HG02678 (cell line): ENCODE data around the gene PASD1.
"Not testable (repeated sequence)": the region's sequence is repeated elsewhere in the genome, so short reads cannot be mapped to it uniquely, and the experiment has no call there.

ENCODE experiments used
- ATAC-seq: cut with Tn5 transposase; IDR thresholded peaks from one replicate; pipeline ENCODE4 v1.9.1; 2021; ENCODE audit warnings: mild to moderate bottlenecking, moderate library complexity; ENCODE audit not compliant: unreplicated experiment

PASD1 gene

DNA sequence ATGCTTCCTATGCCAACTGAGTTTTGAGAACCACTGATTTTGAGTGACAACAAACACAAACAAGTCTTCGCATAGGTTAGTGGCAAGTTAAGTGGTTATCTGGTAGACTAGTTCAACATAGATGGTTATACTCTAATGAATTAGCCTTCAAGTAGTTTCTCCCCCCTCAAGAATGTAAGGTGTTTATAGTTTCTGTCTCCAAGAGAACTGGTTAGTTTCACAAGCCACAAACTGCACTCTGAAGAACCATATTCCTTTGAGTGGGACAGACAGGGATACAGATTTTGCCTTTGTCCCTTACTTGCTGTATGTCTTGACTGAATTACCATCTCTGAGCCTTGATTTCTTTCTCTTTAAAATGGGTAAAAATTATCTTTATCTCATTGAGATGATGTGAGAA, 41.5 kb downstream of the PASD1 start:
- ATAC-seq: no peak

DNA sequence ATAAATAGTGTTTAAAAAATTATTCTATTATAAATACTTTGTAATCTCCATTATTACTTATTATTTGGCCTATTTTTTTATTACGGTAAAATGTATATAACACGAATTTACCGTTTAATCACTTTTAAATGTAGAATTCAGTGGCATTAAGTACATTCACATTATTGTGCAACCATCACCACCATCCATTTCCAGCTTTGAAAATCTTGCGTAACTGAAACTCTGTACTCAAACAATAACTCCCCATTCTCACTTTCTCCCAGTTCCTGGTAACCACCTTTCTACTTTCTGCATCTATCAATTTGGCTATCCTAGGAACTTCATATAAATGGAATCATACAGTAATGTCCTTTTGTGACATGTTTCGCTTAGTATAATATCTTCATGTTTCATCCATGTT, 45.7 kb downstream of the PASD1 start:
- no peak for ATAC-seq

DNA sequence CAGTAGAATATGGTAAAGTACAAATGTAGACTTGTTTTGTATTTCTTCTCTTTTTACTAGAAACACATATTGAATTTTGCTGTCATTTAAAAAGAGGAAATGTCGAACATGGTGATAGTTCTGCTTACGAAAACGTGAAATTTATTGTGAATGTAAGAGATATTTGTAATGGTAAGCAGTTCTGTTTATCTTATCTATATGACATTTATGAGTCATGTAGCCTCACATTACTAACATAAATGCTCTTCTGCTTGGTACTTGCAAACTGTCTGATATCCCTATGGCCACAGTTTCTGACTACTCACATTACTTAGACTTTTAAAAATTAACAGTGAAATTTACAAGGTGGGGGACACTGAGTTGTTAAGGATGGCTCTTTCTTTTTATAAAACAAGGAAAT, 57.9 kb downstream of the PASD1 start:
- ATAC-seq: no peak

DNA sequence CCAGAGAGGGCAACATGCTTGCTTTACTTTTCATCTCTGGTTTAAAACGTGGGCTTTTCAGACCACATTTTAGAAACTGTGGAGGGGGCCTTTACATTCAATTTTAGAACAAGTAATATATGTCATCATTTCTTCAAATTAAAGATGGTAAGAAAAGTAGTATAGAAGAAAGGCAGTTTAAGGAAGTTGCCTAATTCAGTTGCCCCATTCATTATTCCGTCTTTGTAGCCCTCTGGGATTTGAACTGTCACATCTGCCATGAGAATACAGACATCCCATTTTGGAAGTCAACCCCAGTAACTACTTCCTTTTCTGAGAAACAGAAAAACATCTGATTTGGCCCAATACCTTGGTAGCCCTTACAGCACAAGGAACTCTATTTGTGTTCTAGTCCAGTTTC, 61.2 kb downstream of the PASD1 start:
- ATAC-seq: no peak

DNA sequence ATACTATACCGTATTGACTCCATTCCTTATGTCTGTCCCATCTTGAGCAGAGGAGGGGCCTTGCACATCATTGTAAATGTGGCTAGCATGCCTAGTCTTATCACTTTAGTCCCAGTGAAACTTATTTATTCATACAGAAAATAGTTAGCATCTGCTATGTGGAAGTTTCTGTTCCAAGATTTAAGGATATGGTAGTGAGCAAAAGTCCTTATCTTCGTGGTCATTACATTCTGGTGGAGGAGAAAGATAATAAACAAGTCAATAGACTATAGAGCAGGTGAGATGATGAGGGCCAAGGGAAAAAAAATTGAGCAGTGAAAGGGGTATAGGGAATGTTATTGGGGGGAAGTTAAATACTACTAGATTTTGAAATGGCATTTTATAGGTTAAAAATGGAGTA, 68.3 kb downstream of the PASD1 start:
- ATAC-seq: no peak

DNA sequence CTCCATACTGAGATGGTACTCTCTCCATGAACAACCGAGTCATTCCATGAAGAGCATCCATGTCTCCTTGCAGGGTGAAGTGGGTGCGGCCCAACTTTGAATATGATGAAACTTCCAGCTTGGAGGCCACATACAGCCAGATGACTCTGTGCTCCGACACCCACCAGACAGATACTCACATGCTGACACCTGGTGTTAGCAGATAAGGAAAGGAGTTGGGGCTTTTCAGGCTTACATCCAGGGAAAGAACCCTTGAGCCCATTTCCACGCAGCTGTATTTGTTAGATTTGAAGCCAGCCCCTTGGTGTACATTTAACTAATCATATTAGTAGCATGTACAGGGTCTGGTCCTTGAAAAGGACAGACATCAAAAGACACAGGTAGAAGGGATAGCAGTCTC, 69.7 kb downstream of the PASD1 start:
- no peak for ATAC-seq

DNA sequence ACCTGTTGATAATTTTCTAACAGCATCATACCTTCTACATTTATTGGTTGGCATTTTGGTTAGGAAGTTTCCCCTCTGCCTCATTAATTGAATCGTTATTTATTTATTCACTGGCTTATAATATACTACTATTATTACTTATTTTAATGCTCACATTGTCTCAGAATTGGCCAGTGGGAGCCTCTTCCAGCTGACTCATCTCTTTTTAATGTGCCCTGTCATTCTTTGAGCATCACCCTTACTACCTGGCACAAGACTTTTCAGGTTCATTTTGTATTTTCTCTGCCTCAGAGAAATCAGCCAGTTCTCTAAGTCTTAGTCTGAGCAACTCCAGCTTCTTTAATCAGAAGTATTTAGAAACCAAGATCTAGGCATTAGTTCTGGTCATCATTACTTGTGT, 71.5 kb downstream of the PASD1 start:
- ATAC-seq: no peak

DNA sequence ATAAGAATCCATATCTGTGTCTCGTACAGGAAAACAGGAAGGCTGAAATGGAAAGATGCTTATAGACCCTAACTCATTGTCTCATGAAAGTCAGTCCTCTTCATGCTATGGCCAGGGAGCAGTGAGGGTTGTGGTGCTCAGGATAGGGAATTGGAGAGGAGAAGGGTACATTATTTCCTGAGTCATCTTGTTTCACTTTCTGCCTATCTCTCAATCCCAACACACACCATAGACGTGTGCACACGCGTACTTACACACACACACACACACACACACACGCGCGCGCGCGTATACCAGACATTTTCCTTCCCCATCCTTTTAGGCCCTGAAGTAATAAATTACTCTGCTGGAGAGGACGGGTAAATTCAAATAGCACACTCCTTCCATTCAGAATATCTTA, 78.1 kb downstream of the PASD1 start:
- ATAC-seq: no peak

DNA sequence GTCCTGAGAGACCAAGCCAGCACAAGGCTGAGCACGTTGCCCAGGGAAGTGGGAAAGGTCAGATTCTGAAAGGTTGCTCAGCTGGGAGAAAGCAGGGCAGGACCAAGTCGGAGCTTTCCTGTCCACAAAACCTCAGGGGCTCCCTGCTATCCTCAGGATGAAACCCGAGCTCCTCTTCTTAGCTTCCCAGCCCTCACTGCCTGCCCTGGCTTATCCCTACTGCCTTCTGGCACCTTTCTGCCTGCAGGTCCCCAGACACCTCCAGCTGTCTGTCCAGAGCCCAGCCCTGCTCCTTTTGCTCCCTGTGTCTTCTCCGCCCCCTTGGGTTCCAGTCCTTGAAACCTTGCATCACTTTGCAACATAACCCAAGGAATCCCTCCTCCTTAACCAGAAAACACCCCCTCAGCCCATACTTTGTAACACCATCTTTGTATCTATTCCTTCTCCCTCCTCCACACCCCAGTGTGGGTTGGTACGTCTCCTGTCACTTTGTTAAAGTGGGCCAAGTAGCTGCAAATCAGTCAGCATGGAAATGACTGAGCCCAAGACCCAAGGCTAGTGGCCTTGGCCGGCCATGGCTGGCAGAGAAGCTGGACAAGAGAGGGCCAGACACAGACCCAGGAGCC, 111.8 kb downstream of the PASD1 start:
- ATAC-seq: no peak

DNA sequence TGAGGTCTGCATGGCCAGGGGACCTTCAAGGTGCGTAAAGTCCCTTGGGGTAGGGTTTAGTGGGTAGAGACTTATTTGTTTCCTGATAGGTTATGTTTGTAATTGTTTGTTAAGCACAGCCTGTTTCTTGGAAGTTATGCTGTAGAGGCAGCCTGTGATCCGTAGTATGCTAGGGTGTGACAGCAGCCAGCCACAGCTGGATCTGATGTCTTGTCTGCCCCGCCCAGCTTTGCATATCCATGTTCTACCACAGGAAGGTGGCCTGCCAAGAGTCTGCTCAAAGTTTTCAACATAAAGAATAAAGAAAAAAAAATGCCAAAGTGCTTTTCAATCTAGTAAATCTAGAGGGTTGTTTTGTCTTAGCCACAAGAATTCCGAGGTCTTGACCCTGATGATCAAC, 112.7 kb downstream of the PASD1 start:
- no peak for ATAC-seq

DNA sequence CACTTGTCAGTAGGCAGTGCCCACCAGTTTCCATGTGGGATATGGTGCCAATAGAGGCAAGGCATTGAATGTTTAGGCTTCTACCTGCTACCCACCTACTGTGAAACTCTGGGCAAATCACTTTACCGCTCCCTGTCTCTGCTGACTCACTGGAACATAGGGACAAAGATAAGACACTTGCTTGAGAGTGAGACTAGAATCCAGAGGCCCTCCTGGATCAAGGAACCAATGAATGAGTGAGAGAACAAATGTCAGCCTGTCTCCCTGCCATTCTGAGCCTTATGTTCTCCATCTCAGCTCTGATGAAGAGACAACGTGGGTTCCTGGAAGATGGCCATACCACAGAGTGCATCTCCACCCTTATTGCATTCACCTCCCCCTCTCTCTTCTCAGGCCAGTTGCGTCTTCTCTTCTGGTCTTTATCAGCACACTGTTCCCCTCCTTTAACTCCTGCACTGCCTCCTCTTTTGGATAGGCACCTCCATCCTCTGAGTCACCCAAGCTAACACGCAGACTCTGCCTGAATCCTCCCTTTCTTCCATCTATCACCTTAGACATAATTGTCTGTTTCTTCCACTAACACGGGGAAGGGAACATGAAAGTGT, 116.4 kb downstream of the PASD1 start:
- ATAC-seq: no peak

DNA sequence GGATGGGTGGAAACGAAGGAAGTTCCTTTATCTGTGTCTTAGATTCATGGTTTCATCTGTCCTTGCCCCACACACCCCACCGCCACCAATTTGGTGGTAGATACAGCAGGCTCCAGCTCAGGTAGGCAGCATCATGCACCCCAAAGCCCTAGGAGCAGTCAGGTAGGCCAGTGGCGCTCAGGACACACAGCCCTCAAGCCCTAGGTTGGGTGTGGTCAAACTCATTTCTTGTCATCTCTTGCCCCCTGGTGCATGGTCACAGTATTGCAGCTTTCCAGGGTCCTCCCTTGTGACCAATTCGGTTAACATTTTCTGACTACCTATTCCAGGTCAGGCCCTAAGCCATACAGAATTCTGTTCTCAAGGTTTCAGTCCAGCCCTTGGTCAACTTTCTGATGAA, 117.3 kb downstream of the PASD1 start:
- ATAC-seq: peak; percentile 58

DNA sequence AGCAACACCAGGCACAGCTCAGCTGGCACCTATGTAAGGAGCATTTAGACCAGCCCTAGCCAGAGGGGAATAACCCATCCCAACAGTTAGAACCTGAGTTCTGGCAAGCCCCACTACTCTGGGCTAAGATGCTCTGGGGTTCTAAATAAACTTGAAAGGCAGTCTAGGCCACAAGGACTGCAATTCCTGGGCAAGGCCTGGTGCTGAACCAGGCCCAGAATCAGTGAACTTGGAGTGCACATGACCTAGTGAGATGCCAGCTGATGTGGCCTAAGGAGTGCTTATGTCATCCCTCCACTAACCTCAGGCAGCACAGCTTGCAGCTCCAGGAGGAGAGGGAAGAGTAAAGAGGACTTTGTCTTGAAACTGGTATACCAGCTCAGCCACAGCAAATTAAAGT, 124.2 kb downstream of the PASD1 start:
- ATAC-seq: no peak

DNA sequence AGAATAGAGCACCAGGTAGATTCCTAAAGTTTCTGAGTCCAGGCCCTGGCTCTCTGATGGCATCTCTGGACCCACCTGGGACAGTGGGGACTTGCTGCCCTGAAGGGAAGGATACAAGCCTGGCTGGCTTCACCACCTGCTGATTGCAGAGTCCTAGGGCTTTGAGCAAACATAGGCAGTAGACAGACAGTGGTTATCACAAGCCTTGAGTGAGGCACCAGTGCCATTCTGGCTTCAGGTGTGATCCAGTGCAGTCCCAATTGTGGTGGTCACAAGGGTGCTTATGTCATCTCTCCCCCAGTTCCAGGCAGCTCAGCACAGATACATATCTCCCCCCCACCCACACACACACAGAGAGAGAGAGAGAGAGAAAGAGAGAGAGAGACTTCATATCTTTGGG, 125.2 kb downstream of the PASD1 start:
- no peak for ATAC-seq

DNA sequence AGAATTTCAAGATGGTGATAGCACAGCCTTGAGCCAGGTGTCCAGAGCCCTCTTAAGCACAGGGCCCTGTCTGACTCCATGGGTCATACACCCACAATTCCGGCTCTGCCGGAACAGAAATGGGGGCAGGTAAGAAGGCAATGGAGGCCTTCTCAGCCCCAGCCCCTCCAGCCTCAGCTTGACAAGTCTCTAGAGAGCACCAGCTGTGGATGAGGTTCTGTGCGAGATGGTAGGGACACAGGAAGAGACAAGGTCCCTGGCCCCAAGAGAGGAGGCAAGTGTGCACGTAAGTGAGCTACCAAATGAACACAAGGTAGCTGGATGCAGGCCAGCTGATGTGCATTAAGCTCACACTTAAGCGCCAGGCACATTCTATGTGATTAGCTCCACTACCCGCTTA, 129.3 kb downstream of the PASD1 start:
- no peak for ATAC-seq

DNA sequence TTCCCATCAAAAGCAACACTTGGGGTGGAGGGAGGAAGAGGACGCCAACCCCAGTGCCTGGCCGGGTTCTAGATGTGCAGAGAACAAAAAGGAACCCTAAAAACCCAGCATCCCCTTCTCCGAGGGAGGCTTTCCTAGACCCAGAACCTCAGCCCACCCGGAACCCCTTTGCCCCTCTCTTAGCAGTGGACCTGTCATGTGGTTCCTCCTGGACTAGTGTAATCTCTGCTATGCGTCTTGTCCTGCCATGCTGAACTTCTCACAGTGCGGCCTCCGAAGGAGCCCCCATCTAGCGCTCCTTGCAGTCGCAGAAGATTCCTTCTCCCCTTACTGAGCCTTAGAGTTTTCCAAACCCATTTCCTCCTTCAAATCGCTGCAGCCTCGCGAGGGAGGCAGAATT, 130.6 kb downstream of the PASD1 start:
- ATAC-seq: no peak

DNA sequence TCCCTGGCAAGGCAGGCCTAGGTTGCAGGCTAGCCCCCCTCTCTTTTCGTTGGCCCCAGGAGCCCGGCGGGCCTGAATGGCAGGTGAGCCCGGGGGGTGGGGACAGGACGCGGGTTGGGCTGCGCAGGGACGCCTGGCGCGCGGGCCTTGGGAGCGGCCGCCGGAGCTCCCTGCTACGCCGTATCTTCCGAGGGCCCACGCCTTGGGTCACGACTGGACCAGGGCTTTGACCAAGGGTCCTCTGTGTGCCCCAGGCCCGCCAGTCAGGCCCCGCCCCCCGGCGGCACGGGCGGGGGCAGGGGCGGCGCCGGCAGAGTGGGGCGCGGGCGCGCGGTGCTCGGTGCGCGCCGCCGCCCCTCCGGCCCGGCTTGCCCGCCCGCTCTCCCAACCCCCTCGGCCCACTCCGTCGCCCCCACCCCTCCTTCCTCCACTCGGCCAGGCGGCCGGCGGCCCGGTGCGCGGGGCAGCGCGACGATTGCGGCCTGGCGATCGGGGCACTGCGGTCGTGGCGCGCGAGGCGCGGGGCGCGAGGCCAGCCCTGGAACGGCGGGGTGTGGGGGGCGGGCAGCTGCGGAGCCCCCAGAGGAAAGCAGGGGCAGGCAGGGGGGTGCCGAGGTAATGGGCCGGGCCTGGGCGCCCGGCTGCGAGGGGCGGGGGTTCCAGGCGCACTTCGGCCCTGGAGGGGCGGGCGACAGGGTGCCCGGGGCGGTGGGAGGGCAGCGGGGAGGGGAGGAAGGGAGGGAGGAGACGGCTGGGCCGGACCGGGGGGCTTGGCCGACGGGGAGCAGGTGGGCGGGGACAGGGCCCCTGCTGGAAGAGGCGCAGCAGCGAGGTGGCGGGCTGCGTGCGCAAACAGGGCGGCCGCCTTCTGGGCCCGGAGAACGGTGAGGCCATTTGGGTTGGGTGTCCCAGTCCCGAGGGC, 131.4 kb downstream of the PASD1 start, which contains the start of gene PRRG3:
TSS of gene PRRG3 (plus strand) at position 798 of the 922 bp plus-strand sequence. CDS start 3,357 bp downstream, outside the sequence.
- no peak for ATAC-seq

DNA sequence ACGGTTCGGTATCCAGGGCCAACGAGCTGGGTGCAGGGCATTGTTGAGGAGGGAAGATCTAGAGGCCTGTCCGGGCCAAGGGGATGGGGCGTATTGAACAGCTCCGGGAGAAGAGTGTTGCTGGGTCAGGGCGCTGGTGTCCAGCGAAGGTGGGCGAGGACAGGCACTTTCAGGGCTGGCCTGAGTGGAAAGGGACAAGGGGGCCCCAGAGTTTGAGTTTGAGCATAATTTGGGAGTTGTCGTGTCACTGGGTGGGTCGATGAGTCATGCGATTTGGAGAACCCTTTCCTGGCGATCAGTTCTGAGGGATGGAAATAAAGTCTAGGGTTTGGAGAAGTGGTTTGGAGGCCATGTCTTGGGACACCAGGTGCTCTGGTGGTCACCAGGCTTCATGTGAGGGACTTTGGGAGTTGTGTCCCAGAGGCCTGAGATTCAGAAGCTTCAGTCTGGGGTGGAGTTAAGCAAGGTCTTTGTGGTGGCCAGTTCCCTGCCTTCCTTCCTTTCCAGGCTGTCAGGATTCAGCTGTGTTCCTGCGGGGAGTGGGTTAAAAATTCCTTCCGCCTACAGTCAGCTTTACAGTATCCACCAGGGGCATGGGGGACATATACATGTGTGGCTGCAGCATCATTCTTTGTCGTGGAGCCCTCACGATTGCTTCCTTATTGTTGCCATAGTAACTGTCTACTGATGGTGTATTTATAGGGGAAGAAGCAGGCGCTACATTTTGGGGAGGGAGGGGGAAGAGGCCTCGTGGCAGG, 132.3 kb downstream of the PASD1 start:
- ATAC-seq: no peak

DNA sequence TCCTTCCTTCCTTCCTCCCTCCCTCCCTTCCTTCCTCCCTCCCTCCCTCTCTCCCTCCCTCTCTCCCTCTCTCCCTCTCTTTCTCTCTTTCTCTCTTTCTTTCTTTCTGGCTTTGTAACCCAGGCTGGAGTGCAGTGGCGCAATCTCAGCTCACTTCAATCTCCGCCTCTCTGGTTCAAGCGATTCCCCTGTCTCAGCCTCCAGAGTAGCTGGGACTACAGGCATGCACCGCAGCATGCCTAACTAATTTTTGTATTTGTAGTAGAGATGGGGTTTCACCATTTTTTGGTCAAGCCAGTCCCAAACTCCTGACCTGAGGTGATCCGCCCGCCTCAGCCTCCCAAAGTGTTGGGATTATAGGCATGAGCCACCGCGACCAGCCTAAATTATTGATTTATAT, 133.6 kb downstream of the PASD1 start:
- not testable (repeated sequence) for ATAC-seq

DNA sequence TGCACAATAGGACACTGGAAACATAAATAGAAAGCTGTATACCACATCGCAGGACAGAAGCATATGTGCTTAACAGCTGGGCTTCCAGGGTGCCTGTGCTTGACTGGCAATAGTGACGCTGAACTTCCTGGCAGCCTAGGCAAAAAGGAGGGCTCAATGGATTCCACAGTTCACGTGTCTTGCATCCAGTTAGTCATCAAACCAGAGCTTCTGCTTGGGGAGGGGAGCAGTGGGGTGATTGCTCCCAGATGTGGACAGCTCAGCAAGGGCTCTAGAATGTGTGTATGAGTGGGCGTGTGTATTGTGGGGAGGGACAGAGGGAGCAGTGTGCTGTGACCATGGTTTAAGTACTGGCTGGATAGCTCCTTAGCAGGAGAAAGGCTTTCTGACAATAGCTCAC, 134.0 kb downstream of the PASD1 start:
- no peak for ATAC-seq

DNA sequence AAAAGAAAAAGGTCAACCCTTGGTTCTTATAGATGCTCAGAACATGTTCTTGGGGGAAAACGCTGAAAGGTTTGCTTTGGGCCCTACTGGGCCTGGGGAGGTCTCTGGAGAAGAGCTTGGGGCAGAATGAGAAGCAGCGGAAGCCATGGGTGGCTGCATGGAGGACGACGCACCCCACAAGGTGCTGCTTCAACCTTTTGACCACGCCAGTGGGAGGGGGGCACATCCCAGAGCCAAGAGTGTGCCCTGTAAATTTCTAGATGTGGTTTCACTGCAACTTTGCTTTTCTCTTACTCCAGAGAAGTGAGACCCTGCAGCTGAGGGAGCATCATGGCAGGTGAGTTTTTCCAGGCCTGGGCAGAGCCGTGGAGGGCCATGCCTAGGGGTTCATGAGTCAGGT, 135.0 kb downstream of the PASD1 start:
- ATAC-seq: no peak
